GM19452 (cell line): Measurements from ENCODE around the gene SART3.
"Not testable (repeated sequence)": the region's sequence is repeated elsewhere in the genome, so short reads cannot be mapped to it uniquely, and the experiment has no call there.

Experiments
- ATAC-seq: cut with Tn5 transposase; IDR thresholded peaks from one replicate; pipeline ENCODE4 v1.9.1; 2021; ENCODE audit not compliant: unreplicated experiment

The SART3 gene

GRCh38 chr12:108582978-108583770 lies 22.2 kb upstream of the SART3 start:
- no peak for ATAC-seq

- no peak for ATAC-seq
Measured at GRCh38 chr12:108582509-108582908, 21.5 kb upstream of the SART3 start.

- ATAC-seq = no peak
Measured at GRCh38 chr12:108581311-108582227, 20.6 kb upstream of the SART3 start.

- ATAC-seq = no peak
Measured at GRCh38 chr12:108580531-108580930, 19.6 kb upstream of the SART3 start.

- ATAC-seq = no peak
Measured at GRCh38 chr12:108578813-108579212, 17.8 kb upstream of the SART3 start.

- no peak for ATAC-seq
Measured at GRCh38 chr12:108578264-108578663, 17.3 kb upstream of the SART3 start.

- ATAC-seq = no peak
Measured at GRCh38 chr12:108577458-108577857, 16.5 kb upstream of the SART3 start.

- no peak for ATAC-seq
Measured at GRCh38 chr12:108576660-108577234, 15.8 kb upstream of the SART3 start.

- ATAC-seq = no peak
Measured at GRCh38 chr12:108575199-108575912, 14.4 kb upstream of the SART3 start.

GRCh38 chr12:108574276-108574675 lies 13.3 kb upstream of the SART3 start:
- ATAC-seq = not testable (repeated sequence)

- ATAC-seq = no peak
Measured at GRCh38 chr12:108573317-108573716, 12.3 kb upstream of the SART3 start.

- no peak for ATAC-seq
Measured at GRCh38 chr12:108572166-108572790, 11.3 kb upstream of the SART3 start.

GRCh38 chr12:108571609-108572165 lies 10.7 kb upstream of the SART3 start:
- no peak for ATAC-seq

- ATAC-seq = no peak
Measured at GRCh38 chr12:108570743-108571608, 10.0 kb upstream of the SART3 start.

GRCh38 chr12:108568338-108569154 lies 7.6 kb upstream of the SART3 start:
- peak; percentile 75 for ATAC-seq

- ATAC-seq = no peak
Measured at GRCh38 chr12:108567406-108568337, 6.7 kb upstream of the SART3 start.

- no peak for ATAC-seq
Measured at GRCh38 chr12:108566452-108566851, 5.5 kb upstream of the SART3 start.
